ENCODE results near the gene MMP23B.

- TF ChIP-seq CTCF (IDR thresholded peaks at IDR 0.05), result no peak
- no peak for TF ChIP-seq POLR2AphosphoS5 (IDR thresholded peaks at IDR 0.05)
- no peak for TF ChIP-seq POLR2A (IDR thresholded peaks at IDR 0.05)
These were observed 12.0 kb upstream of the MMP23B start for GRCh38 chr1:1619917-1620361.

All from gastroesophageal sphincter (tissue), 3 donors.